A673 (cell line): ENCODE results near the gene UNKL. TPM values are rescaled to one million over a fixed set of nuclear protein-coding genes. Genes with fewer than 3 reads are reported as not detected.
"Not testable (repeated sequence)": the region's sequence is repeated elsewhere in the genome, so short reads cannot be mapped to it uniquely, and the experiment has no call there.

Experiments
- BruUV-seq: library from RNA; stranded (reverse); fragments of 400-500 nt; replicated peaks from 2 replicates; lab custom pipeline; 2021; lab: Mats Ljungman, UMichigan
- CTCF ChIA-PET: fragments of 300-600 bp; sonication (Branson Sonifier 250); formaldehyde crosslinking; loops from one replicate; lab custom pipeline; 2022; ENCODE audit warnings: antibody characterized with exemption; lab: Charles Lee
- POLR2A ChIA-PET: fragments of 300-600 bp; sonication (Branson Sonifier 250); formaldehyde crosslinking; loops from one replicate; lab custom pipeline; 2022; ENCODE audit warnings: antibody characterized with exemption; ENCODE audit not compliant: low non-redundant PET; lab: Charles Lee
- DNase-seq: peaks from one replicate; pipeline ENCODE4 v3.0.0-alpha.2; 2015; ENCODE audit warnings: low spot score
- H3K27ac ChIP-seq: fragments of 200-600 bp; sonication (generic); 2 replicates; pipeline ENCODE4 v1.5.1; 2016; ENCODE audit warnings: mixed run types, low read depth, mild to moderate bottlenecking, mixed read lengths, antibody characterized with exemption, low read length; ENCODE audit not compliant: poor library complexity, severe bottlenecking
- H3K27me3 ChIP-seq: fragments of 200-600 bp; sonication (generic); replicated peaks from 2 replicates; pipeline ENCODE4 v1.6.1; 2017; ENCODE audit warnings: mixed run types, low read depth, mild to moderate bottlenecking, mixed read lengths, antibody characterized with exemption, low read length; ENCODE audit not compliant: insufficient read depth, poor library complexity
- H3K36me3 ChIP-seq: fragments of 200-600 bp; sonication (generic); 2 replicates; pipeline ENCODE4 v1.6.1; 2016; ENCODE audit warnings: mixed run types, mild to moderate bottlenecking, mixed read lengths, antibody characterized with exemption, low read length; ENCODE audit not compliant: insufficient read depth, poor library complexity, severe bottlenecking
- H3K4me1 ChIP-seq: fragments of 200-600 bp; sonication (generic); 2 replicates; pipeline ENCODE4 v1.6.1; 2017; ENCODE audit warnings: mixed run types, mild to moderate bottlenecking, mixed read lengths, antibody characterized with exemption, low read length; ENCODE audit not compliant: insufficient read depth, poor library complexity, severe bottlenecking
- H3K4me3 ChIP-seq: fragments of 200-600 bp; sonication (generic); 2 replicates; pipeline ENCODE4 v1.5.1; 2016; ENCODE audit warnings: low read depth, mixed run types, mild to moderate bottlenecking, mixed read lengths, low read length; ENCODE audit not compliant: poor library complexity, severe bottlenecking
- H3K9me3 ChIP-seq: fragments of 200-600 bp; sonication (generic); 2 replicates; pipeline ENCODE4 v1.6.1; 2016; ENCODE audit warnings: mixed run types, low read depth, mild to moderate bottlenecking, mixed read lengths, antibody characterized with exemption, low read length; ENCODE audit not compliant: poor library complexity, severe bottlenecking
- EZH2 ChIP-seq: fragments of 200-600 bp; sonication (generic); IDR thresholded peaks from 2 replicates; pipeline ENCODE4 v1.6.1; 2017; ENCODE audit warnings: borderline replicate concordance, low read depth, mild to moderate bottlenecking, mixed read lengths, antibody characterized with exemption, low read length; ENCODE audit not compliant: poor library complexity, severe bottlenecking
- intact Hi-C: fragments of 100-400 bp; cut with micrococcal nuclease; formaldehyde crosslinking; loops from one replicate; pipeline ENCODE4 v1.10.0; 2022; ENCODE audit not compliant: unreplicated experiment
- total RNA-seq: library from RNA; stranded (reverse); gene quantifications from 2 replicates; pipeline ENCODE4 v1.2.3, GENCODE V29; 2021
- TF ChIP-seq, protein P1 (sequence below): fragments of 300-800, 200-600 bp; sonication (generic); conservative IDR thresholded peaks from 2 replicates; pipeline ENCODE4 v1.5.1; 2017; ENCODE audit warnings: low read depth, mild to moderate bottlenecking, antibody characterized with exemption, low read length, moderate library complexity, mixed read lengths

Gene UNKL
- total RNA-seq, 1 experiment from 2014 or later = 88.5 TPM

- CTCF ChIA-PET, H3K4me3 ChIP-seq, DNase-seq, H3K4me1 ChIP-seq, POLR2A ChIA-PET, BruUV-seq, H3K27ac ChIP-seq, H3K9me3 ChIP-seq, intact Hi-C loops: not testable (repeated sequence)
- Histone ChIP-seq H3K36me3 (peaks cover 22% of the 10 kb centered on the region), H3K27me3 (peaks cover 21% of the 10 kb centered on the region)
These were observed 86.4 kb downstream of the UNKL start for GRCh38 chr16:1328136-1328535.

GRCh38 chr16:1327619-1327947 is 86.9 kb downstream of the UNKL start:
- Histone ChIP-seq H3K27me3 (peaks cover 15% of the 10 kb centered on the region), H3K36me3 (peaks cover 25% of the 10 kb centered on the region), H3K9me3 (no peaks in the 10 kb centered on the region), H3K27ac (no peak overlapping the region), H3K4me3 (no peak overlapping the region), H3K4me1 (no peaks in the 10 kb centered on the region)
- TF ChIP-seq EZH2 = no peak
- TF ChIP-seq, protein P1, sequence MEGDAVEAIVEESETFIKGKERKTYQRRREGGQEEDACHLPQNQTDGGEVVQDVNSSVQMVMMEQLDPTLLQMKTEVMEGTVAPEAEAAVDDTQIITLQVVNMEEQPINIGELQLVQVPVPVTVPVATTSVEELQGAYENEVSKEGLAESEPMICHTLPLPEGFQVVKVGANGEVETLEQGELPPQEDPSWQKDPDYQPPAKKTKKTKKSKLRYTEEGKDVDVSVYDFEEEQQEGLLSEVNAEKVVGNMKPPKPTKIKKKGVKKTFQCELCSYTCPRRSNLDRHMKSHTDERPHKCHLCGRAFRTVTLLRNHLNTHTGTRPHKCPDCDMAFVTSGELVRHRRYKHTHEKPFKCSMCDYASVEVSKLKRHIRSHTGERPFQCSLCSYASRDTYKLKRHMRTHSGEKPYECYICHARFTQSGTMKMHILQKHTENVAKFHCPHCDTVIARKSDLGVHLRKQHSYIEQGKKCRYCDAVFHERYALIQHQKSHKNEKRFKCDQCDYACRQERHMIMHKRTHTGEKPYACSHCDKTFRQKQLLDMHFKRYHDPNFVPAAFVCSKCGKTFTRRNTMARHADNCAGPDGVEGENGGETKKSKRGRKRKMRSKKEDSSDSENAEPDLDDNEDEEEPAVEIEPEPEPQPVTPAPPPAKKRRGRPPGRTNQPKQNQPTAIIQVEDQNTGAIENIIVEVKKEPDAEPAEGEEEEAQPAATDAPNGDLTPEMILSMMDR = no peak
- ChIA-PET POLR2A (no interaction called here), CTCF (no interaction called here)
- intact Hi-C loops = no loop called here
- no peak for DNase-seq
- BruUV-seq = no TSS peak

GRCh38 chr16:1326946-1327618 is 87.4 kb downstream of the UNKL start:
- CTCF ChIA-PET = interaction anchor here (0.6 kb wide), 1 partner anchor 26 kb away, joined by 3 read pairs; no protein-coding TSS in a partner anchor
- POLR2A ChIA-PET = no interaction called here
- BruUV-seq = no TSS peak
- H3K36me3 ChIP-seq = peaks cover 25% of the 10 kb centered on the region
- no peak for DNase-seq
- TF ChIP-seq EZH2 = no peak
- TF ChIP-seq, protein P1 = no peak
- H3K27me3 ChIP-seq = peaks cover 10% of the 10 kb centered on the region
- no peak overlapping the region for H3K4me3 ChIP-seq
- no peaks in the 10 kb centered on the region for H3K4me1 ChIP-seq
- no peaks in the 10 kb centered on the region for H3K9me3 ChIP-seq
- no peak overlapping the region for H3K27ac ChIP-seq
- intact Hi-C loops = no loop called here

DNA sequence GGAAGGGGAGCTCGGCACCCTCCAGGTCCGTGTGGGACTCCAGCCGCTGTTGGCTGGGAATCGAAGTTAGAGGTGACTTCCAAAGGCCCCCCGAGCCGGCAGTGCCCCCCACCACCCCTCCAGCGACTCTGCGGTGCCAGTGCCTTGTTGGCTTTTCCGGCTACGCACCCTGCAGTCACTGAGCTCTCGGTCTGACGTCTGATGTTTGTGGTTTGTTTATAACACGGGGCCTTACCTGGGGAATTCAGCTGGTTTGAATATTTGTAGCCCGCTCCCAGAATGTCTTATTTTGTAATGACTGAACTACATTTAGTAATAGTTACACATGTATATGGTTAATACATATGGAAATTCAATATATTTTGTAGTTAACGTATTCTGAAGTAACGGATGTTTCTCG is 88.1 kb downstream of the UNKL start:
- no peak overlapping the region for H3K4me3 ChIP-seq
- TF ChIP-seq EZH2 = no peak
- TF ChIP-seq, protein P1 = no peak
- ChIA-PET CTCF (interaction anchor here (0.6 kb wide), 1 partner anchor 25 kb away, joined by 3 read pairs; no protein-coding TSS in a partner anchor), POLR2A (no interaction called here)
- no peaks in the 10 kb centered on the region for H3K9me3 ChIP-seq
- H3K27me3 ChIP-seq = peaks cover 3% of the 10 kb centered on the region
- no TSS peak for BruUV-seq
- H3K27ac ChIP-seq = no peak overlapping the region
- intact Hi-C loops = no loop called here
- no peaks in the 10 kb centered on the region for H3K4me1 ChIP-seq
- DNase-seq = no peak
- peaks cover 31% of the 10 kb centered on the region for H3K36me3 ChIP-seq
